GM12878 (cell line): ENCODE measurements around the gene KRT31.

ENCODE experiments used
- ETV6 ChIP-seq, 2 experiments: fragments of 450-650 bp in 1 of 2; IDR thresholded peaks in 1 of 2; conservative IDR thresholded peaks in 1 of 2; 2 replicates each; pipeline ENCODE4 v1.6.1; 2014; ENCODE audit warnings: antibody characterized with exemption in 1 of 2, borderline replicate concordance in 1 of 2, low read depth in 1 of 2, mild to moderate bottlenecking in 1 of 2, moderate library complexity in 1 of 2
- EZH2 ChIP-seq: IDR thresholded peaks from 2 replicates; pipeline ENCODE4 v1.6.1; 2012; ENCODE audit warnings: low read depth, mild to moderate bottlenecking, control low read depth, inconsistent platforms, low read length, borderline replicate concordance; ENCODE audit not compliant: control insufficient read depth
- MYC ChIP-seq: IDR thresholded peaks from 2 replicates; pipeline ENCODE4 v1.6.1; 2011; ENCODE audit warnings: mild to moderate bottlenecking, low read length, moderate library complexity, inconsistent platforms; ENCODE audit not compliant: insufficient read depth, insufficient replicate concordance, insufficient read length, severe bottlenecking
- NR2F1 ChIP-seq: fragments of 450-650 bp; conservative IDR thresholded peaks from 2 replicates; pipeline ENCODE4 v1.6.1; 2017; ENCODE audit warnings: mild to moderate bottlenecking
- YBX1 ChIP-seq: fragments of 450-650 bp; IDR thresholded peaks from 2 replicates; pipeline ENCODE4 v1.6.1; 2016; ENCODE audit warnings: antibody characterized with exemption
- TF ChIP-seq, protein P1 (sequence below): IDR thresholded peaks from 2 replicates; pipeline ENCODE4 v1.6.1; 2011; ENCODE audit warnings: low read depth, low read length, improper control_type of control experiment, borderline replicate concordance

DNA sequence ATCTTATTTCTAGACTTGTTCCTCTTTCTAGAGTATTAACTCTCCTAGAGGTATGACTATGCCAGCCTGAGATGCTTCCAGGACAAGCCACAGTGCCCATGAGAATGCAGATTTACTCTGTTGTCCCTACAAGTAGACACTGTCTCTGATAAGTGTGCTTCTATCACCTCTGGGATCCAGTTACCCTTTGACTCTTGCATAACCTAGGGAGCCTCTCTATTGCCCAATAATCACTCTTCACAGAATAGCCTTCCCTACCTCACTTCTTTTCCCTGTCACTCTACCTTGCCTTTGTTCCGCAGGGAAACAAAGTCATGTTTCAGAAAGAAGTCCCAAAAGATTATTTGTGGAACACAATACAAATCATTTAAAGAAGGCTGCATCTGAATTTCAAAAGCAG is 13.7 kb downstream of the KRT31 start:
- TF ChIP-seq, protein P1, sequence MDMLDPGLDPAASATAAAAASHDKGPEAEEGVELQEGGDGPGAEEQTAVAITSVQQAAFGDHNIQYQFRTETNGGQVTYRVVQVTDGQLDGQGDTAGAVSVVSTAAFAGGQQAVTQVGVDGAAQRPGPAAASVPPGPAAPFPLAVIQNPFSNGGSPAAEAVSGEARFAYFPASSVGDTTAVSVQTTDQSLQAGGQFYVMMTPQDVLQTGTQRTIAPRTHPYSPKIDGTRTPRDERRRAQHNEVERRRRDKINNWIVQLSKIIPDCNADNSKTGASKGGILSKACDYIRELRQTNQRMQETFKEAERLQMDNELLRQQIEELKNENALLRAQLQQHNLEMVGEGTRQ, result no peak
- no peak for TF ChIP-seq MYC
- TF ChIP-seq NR2F1, result no peak
- no peak for TF ChIP-seq ETV6 (conservative IDR thresholded peaks at IDR 0.05 in 1 of 2, IDR thresholded peaks at IDR 0.05 in 1 of 2; ENCODE audit: borderline replicate concordance in 1 of 2, low read depth in 1 of 2)
- no peak for TF ChIP-seq EZH2
- no peak for TF ChIP-seq YBX1
